Stimulated activated CD8-positive, alpha-beta memory T cell treated with anti-CD3 and anti-CD28 coated beads, Interleukin-7, amount 100 ng/mL, for 1 hour (primary cell): ENCODE results near the gene FN3K.
A peak's percentile ranks its signal among the peaks of the same experiment; 100 is the strongest.

ENCODE experiments used
- DNase-seq, 2 donors: peaks; one replicate each; pipeline ENCODE4 v3.0.0-alpha.2; 2020; ENCODE audit warnings: low read depth in 2 of 2

FN3K gene

DNA sequence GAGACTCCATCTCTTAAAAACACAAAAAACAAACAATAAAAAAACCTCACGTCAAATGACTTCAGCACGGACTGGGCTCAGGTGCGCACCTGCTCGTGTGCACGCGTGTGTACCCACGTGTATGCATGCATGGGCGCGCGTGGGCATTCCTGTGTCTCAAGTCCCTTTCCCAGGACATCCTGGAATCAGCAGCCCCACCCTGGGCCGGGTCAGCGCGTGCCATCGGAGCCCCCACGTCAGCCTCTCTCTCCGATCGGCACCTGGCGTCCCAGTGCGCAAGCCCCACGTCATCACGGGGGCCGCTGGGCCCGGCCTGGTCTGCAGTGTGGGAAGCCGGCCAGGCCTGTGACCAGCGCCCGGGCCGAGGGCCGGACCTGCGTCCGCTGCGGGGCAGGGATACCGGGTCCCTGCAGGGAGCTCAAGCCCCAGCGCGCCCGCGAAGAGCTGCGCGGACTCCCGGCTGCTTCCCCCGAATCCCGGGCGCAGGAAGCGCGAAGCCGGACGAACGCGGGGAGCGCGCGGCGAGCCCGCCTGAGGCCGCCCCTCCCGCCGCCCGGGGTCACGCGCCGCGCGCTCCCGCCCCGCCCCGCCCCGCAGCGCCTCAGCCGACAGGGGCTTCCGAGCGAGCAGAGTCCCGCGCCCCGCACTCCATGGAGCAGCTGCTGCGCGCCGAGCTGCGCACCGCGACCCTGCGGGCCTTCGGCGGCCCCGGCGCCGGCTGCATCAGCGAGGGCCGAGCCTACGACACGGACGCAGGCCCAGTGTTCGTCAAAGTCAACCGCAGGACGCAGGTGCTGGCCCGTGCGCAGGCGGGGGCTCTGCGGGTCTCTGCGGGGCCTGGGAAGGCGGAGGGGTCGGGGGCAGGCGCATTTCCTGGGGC is at the start of gene FN3K:
FN3K (plus strand) TSS at position 629 of the 880 bp plus-strand sequence; CDS start at position 651, 22 bp downstream.
- DNase-seq: no peak

DNA sequence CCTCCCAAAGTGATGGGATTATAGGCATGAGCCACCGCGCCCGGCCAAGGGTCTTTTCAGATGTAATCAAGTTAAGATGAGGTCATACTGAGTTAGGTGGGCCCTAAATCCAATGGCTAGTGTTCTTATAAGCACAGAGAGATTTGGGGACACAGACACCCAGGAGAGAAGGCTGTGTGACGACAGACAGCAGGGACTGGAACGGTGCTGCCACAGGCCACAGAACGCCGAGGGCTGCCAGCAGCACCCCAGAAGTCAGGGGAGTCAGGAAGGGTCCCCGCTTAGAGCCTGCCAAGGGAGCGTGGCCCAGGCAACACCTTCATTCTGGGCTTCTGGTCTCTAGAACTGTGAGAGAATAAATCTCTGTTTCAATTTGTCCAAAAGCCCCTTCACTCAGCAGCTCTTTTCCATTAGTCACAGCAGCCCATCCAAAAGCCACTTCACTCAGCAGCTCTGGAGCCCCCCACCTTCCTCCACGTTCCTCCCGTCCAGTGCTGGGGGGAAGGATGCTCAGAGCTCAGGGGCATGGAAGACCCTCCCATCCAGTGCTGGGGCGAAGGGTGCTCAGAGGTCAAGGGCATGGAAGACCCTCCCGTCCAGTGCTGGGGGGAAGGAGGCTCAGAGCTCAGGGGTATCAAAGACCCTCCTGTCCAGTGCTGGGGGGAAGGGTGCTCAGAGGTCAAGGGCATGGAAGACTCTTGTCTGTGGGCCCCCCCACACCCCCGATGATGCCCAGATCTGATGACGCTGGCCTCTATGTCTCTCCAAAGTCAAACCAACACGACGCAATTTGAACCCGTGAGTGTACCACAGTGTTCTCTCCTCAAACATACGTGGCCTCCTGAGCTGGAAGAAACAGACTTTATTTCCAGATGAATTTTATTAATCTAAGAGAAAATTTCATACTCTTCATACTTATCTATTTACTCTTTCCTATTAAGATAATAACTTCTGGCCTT is 48.8 kb upstream of the FN3K start:
- DNase-seq: no peak

DNA sequence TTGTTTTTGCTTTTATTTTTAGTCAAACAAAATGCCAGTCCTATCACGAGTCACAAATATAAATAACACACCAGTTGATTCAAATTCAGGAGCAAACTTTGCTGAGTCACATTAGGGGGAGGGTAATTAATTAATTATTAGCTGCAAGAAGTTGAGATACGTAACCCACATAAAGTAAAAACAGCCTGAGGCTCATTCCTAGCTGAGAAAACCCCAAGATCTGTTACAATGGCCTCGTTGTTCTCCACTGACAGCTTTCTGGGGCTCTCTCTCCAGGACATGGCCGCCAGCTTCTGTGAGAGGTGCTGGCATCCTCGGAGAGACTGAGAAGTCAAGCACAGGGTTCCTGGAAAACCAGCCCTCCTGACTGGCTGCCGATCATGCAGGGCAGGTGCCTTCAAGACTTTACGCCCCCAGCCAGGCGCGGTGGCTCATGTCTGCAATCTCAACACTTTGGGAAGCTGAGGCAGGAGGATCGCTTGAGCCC is 48.0 kb upstream of the FN3K start:
- no peak for DNase-seq

DNA sequence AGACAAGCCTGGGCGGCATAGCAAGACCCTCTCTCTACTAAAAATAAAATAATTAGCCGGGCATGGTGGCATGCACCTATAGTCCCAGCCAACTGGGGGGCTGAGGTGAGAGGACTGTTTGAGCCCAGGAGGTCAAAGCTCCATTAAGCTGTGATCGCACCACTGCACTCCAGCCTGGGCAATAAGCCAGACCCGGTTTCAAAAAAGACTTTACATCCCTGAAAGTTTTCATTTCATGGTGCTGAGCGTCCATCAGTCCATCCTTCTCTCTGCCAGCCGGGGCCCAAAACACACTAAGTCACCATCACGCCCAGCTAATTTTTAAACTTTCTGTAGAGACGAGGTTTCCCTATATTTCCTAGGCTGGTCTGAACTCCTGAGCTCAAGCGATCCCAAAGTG is 47.5 kb upstream of the FN3K start:
- no peak for DNase-seq

DNA sequence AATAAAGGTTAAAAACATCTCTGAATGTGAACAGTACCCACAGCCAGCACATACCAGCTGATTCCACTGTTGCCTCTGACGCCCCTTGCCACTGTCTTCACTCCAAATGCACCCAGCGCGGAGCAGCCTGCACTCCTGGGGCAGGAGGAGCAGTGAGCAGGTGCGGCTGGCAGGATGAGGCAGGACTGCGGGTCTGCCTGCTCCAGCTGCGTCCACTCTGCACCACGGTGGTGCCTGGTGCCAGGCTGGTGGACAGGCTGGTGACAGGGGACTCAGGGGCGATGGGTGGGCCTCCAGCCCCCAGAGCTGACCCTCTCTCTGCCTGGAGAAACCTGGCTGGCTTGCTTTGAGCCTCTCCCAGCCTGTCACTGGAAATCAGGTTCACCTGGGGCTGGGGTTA is 46.3 kb upstream of the FN3K start:
- DNase-seq: no peak

DNA sequence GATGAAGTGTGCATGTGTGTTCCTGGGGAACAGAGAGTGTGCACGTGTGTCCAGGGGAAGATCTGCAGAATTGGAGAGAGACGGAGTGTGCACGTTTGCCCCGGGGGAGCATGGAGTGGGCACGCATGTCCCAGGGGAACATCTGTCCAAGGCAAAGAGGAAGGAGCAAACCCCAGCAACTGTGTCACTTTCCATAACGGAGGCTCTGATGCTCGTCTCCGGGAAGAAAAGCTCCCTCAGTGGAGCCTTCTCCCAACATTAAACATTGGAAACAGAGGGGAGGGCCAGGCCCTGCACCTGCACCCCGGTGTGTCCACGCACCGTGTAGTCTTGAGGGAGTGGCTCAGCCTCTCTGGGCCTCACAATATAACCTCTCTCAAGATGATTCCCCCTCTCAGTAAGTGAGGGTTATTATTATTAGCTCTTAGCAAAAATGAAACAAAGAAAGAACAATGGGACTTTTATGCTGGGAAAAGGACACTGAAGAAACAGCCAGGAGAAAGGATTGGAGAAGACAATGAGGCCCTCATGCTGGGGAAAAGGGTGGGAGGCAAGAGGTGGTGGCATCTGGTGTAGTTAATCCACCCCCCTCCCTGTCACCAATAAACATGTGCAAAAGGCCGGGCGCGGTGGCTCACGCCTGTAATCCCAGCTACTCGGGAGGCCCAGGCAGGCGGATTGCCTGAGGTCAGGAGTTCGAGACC is 44.5 kb upstream of the FN3K start:
- DNase-seq: no peak

DNA sequence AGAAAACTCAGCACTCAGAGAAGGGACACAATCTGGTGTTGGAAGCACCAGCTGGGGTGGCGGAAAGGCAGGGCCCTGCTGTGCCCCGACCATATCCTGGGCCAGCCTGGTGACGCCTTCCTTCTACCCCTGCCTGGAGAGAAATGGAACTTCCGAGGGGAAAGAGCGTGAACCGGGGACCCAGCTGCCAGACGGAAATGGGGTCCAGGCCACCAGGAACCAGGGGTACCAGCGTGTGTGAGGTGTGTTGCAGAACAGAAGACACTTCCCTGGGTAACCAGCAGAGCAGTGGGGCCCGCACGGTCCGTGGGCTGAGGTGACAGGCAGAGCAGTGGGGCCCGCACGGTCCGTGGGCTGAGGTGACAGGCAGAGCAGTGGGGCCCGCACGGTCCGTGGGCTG is 43.7 kb upstream of the FN3K start:
- no peak for DNase-seq

DNA sequence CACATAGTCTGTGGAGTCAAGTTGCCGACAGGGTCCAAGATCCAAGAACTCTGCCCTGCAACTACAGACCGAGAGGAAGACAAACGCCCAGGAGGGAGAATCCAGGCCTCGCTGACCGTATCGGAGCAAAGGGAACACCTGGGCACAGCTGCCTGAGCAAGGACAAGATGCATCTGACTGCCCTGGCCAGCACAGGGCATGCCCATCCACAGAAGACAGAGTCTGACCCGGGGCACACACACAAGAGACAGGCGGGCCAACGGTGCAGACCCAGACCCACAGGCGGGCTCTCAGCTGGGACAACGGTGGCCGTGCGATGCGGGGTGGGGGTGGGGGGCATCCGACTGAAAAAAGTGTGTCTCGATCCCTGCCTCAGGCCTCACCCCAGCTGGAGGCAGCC is 43.1 kb upstream of the FN3K start:
- DNase-seq: no peak

DNA sequence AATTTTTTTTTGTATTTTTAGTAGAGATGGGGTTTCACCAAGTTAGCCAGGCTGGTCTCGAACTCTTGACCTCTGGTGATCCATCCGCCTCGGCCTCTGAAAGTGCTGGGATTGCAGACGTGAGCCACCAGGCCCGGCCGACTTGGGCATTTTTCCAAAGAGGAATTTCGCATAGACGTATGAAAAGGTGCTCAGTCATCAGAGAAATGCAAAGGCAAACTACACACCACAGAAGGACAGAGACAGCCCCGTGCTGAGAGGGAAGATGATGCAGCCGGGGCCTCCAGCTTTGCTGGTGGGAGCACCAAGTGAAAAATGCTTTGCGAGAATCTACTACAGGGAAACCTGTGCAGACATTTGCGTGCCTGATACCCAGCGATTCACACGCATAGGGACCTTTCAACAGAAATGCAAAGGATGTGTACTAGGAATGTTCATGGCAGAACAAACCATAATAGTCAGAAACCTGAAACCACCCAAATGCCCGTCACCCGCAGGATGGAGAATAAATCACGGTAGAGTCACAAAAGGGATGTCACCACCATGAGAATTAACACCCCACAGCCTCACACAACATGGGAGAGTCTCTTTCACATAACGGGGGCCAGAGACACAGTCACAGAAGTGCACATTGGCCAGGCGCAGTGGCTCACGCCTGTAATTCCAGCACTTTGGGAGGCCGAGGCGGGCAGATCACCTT is 42.1 kb upstream of the FN3K start:
- no peak for DNase-seq

DNA sequence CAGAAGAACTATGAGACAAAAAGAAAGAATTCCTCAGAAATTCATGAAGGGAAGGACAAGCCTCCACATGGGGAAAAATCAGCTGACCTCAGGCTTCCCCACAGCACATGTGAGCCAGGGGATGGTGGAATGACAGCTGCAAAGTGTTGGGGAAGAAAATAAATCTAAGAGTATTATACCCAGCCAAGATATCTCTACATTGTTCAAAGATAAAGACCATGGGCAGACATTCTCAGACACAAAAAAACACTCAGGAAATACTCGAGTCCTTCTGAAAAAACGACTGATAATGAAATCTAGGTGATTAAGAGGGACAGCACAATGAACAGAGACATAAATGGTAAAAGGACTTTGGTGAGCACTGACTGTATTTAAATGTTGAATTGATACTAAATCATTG is 40.8 kb upstream of the FN3K start:
- DNase-seq: no peak

DNA sequence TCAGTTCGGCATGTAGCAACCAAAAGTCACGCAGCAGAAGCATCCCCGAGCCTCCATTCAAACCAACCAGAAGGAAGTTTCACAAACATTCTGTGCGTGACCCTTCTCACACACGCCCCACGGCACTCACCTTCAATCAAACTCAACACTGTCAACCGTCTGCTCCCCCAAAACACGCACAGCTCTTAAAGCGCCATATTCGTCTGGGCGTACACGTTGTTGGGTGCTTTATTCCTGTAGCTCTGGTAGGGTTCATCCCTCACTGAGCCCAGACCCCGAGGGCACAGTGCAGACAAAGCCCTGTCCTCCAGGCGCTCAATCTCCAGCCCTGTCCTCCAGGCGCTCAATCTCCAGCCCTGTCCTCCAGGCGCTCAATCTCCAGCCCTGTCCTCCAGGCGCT is 39.2 kb upstream of the FN3K start:
- DNase-seq: no peak

DNA sequence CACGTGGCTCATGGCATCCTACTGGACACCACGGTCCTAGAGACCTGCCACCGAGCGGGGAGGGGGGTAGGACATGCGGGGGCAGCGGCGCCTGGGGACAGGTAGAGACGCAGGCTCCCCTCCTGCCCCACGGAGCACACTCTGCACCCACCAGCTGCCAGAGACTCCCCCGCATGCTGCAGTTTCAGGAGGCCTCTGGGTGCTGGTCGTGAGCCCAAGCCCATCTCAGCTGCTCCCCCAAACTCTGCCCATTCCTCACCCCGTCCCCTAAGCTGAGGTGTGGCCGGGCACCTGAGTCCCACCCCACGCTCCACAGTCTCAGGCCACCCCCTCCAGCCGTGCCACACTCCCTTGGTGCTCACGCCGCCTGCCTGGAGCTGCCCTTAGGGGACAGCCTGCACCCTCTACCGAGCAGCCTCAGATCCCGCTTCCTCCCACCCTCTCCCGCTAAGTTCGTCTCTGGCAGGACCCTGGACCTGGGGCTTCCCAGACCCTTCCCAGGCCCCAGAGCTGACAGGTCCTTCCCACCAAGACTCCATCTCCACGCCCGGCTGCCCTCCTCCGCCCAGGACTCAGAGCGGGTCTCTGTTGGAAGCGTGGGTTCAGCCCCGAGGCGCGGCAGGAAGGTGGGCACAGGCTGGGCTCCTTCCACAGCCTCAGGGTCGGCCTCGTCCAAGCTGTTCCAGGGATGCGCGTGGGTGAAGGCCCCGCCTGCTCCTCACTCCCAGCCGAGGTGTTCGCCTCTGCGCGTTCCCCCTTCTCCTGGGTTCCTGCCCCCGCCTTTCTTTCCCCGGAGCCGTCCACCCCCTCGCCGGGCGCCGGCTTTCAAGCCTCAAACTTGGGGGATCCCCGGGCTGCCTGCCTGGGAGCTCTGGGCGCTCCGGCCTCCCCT is 38.3 kb upstream of the FN3K start:
- no peak for DNase-seq

DNA sequence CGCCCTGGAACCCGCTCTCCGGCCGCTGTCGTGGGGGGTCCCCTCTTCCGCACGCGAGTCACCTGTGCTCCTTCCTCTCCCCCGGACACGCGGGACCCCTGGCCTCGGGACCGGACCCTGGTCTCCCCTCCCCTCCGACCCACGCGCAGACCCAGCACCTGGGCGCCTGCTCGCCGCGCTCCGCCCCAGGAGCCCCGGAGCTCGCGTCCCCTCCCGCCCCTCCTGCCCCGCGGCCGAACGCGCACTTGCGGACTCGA is 37.7 kb upstream of the FN3K start:
- no peak for DNase-seq

DNA sequence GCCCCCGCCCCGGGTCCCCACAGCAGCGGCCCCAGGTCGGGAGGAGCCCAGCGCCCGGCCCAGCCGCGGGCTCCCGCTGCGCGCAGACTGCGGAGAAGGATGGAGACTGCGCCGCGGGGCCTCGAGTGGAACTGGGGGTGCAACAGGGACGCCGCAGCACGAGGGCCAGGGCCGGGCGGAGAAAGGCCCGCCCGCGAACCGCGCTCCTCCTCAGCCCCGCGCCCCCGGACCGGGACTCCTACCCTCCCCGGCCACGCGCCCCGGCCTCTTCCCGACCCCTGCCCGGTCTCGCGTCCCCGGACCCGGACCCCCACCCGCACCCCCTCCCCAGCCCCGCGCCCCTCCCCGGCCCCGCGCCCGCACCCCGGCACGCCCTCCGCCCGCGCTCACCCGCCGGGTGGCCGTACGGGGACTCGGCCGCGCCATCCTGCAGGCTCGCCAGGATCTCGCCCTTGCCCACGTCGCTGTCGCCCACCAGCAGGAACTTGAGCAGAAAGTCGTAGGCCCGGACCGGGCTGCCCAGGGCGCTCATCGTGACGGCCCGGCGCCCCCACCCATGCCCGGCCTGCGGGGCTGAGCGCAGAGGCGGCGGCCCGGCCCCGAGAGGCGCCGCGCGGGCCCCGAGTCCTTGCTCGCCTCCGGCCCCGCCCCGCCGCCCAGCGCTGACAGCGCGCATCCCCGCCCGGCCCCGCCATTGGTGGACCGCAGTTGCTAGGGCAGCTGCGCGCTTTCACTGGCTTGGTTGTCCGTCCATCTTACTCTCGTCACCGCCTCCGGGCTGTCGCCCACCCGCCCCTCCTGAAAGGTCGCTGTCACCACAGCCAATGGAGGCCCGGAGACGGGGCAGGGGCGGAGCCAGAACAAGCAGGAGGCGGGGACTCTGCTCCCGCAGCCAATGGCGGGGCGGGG is 37.1 kb upstream of the FN3K start, which contains the start of gene RAB40B:
RAB40B (minus strand) TSS at position 634 of the 909 bp plus-strand sequence; CDS start at position 532, 102 bp downstream.
- DNase-seq: peak; percentile 95 to 98

DNA sequence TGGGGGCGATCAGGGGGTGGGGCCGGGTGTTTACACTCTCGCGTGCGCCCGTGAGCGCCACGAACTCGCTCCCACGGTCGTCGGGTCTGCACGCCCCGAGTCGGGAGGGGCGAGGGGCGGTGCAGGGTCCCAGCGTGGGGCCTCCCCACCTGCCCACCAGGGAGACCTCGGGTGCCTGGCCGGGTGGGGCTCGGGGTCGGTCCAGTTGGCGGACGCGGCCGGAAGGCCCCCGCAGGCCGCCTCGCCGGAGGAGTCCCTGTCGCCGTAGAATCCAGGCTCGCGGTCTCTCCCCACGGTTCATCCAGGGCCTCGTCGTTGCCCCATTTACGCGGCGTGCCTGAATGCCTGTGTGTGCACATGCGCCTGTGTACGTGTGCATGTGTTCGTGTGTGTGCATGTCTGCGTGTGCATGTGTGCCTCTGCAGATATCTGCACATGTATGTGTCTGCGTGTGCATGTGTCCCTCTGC is 36.4 kb upstream of the FN3K start:
- no peak for DNase-seq

DNA sequence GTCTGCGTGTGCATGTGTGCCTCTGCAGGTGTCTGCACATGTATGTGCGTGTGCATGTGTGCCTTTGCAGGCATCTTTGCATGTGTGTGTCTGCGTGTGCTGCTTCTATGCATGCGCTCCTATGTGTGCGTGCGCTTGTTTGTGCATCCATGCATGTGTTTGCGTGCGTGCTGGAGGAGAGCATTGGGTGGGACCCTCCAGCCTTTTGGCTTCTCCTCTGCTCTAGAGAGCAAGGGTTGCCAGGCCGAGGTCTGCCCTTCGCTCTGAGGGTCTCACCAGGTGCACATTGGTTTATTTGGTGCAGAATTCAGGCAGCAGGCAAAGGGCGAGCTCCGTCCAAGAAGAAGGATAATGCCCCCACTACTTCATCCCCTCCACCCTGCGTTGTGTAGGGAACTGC is 35.9 kb upstream of the FN3K start:
- DNase-seq: no peak

DNA sequence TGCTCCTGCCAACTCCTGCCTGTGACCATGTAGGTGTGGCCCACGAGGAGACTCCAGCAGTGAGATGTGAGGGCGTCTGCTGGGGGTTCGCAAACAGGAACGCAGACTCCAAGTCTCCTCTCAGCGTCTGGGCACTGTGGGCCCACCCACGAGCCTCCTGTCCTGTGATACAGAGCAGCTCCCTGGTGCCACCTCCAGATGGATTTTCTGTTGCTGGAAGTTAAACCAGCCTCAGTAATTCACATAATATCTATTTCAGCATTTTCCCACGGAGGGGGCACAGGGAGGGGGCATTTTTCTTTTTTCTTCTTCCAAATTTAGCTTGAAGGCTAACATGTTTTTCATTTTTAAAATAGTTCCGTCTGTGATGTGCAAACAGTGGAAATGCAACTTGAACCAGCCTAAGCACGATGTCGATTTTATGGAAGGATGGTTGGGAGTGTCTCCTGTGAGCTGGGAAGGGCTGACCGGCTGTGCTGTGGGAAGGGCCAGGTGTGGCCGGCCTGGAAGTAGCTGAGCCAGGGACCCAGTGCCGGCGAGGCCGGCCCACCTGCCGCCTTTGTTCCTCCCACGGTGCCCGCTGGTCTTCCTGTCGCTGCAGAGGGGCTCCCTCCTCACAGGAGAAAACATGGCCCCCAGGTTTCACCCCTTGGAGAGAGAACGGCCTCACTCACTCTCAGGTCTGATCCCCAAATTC is 33.0 kb upstream of the FN3K start:
- no peak for DNase-seq

DNA sequence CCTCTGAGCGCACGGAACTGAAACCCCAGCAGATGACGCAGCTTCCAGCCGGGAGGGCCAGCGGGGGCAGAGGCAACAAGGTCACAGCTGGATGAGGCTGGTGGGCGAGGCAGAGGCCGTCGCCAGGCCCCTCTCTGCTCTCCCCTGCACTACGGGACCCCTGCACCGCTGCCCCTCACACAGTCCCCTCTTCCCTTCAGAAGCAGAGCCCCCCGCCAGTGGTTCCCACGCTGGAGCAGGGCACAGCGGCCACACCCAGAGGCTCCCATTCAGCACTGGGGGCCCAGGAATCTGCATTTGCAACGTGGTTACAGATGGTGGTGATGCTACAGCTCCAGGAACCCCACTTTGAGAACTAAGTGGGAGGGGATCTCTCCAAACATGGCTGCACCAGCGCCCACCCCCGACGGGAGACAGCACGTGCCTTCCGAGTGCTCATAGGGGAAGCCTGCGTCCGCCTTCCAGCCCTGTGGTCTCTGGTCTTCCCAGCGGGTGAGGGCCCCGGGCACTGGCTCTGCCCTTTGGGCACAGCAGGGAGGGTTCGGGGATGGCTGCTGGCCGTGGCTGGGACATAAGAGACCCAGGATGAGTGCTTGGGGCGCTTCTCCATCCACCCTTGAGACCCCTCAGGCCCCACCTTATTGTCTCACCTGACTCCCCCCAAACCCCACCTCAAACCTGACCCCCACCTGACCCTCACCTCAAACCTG is 32.2 kb upstream of the FN3K start:
- no peak for DNase-seq
